GM19193 (cell line): ENCODE measurements around the gene MAP3K14.

ENCODE experiments used
- POLR2A ChIP-seq: IDR thresholded peaks from 4 replicates; pipeline ENCODE4 v1.6.1; 2011; ENCODE audit not compliant: insufficient read depth, insufficient read length; ENCODE audit errors: extremely low read depth

MAP3K14 gene

DNA sequence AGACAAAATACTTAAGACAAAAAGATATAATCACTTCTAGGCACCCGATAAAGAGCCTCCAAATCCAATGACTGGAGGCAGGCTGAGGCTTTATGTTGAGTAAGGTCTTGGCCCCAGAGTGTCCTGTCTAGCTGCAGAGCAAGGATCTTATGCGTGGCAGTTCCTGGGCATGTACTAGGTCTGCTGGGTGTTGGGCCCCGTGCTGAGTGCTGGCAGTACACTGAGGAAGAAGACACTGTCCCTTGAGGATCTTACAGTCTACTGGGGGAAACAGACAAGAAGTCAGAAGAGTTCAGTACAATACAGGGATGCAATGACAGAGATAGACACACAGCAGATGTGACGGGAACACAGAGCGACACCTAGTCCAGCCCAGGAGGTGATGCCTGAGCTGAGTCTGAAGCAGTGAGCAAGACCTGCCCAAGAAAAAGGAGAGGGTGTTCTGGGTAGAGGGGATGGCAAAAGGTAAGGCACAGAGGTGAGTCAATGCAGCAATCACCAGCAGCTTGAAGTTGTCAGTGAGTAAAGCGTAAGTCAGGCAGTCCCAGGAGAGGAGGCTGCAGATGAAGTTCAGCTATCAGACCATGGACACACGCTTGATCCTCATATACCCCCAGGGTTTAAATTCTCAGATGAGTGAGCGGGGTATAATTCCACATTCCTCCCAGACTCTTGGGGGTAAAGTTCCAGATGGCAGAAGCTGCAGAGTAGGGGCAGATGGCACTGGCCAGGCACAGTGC, 18.1 kb downstream of the MAP3K14 start:
- TF ChIP-seq POLR2A, result no peak

DNA sequence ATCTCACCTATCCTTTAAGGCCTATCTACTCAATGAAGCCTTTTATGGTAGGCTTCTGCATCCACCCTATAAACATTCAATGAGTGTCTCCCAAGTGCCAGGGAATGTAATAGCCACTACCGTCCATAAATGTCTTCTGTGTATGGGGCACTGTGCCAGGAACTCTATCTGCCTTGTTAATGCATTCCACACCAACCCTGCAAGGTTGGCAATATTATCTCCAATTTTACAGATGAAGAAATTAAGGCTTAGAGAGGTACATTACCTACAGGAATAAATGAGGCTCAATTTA, 20.0 kb downstream of the MAP3K14 start:
- no peak for TF ChIP-seq POLR2A

DNA sequence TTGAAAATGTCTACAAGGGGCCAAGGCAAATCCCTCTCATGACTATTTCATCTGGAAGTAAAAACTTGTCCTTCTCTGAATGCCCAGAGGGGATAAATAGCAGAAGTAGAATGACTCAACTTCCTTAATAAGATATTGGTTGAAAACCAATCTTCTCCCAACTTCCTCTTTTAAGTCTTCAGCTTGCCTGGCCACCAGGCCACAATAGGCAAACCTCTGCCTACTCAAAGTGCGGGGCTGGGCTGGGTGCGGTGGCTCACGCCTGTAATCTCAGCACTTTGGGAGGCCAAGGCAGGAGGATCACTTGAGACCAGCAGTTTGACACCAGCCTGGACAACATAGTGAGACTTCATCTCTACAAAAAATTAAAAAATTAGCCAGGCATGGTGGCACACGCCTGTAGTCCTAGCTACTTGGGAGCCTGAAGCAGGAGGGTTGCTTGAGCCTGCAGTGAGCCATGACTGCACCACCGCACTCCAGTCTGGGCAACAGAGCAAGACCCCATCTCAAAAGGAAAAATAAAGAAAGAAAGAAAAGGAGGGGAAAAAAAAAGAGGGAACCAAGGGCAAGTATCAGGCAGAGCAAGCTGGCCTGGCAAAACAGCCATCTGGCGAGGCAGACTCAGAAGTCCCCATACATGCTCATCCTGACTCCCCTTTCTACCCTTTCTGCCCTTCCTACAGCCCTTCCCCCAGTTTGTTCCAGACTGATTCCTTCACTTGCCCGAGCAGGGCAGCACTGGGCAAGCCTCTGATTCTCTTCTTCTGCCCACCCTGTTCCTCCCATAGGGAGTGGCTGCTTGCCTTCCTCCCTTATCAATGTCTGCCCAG, 20.6 kb downstream of the MAP3K14 start:
- TF ChIP-seq POLR2A, result no peak

DNA sequence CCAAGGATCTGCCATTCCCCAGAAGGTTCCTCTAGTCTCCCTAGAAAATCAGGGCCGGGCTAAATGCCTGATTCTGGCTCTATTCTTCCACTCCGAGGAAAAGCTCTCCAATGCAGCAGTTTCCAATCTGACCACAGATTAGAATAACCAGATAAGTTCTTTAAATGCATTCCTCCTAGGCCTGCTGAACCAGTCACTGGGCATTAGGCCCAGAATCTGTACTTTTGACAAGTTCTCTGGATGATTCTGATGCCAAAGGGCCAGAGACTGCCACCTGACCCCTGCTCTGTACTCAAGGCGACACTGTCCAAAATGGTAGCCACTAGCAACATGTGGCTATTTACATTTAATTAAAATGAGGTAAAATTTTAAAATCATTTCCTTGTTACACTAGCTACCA, 22.3 kb downstream of the MAP3K14 start:
- no peak for TF ChIP-seq POLR2A

DNA sequence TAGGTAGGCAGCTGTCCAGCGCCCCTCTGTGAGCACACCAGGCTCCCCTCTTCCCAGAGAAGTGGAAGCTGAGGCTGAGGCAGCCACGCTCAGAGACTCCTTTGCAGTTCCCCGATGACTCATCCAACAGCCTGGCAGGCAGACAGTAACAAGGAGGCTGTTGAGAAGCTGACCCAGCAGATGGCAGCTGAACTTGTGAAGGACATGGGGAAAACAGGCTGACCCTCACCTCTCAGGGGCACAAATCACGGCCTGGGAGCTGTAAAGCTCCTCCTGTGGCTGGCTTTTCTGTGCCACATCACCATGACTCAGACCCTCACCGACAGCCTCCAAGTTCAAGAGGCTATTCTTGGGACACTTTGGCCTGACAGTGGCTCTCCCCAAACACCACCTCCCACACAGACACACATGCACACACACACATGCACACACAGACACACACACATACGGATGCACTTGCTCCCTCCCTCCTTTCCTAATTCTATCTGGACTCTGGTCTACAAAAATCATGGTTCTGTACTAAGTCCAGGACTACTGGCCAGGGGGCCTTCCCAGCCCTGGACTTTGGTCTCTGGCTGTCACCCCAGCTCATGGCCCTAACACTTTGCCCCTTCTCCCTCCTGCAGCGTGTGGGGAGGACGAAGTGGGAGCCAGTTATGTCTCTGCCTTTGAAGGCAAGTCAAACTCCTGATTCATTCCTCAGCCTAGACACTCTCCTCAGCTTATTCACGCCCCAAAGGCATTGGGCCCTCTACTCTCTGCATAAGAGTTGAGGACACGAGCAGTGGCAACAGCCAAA, 23.2 kb downstream of the MAP3K14 start:
- no peak for TF ChIP-seq POLR2A

DNA sequence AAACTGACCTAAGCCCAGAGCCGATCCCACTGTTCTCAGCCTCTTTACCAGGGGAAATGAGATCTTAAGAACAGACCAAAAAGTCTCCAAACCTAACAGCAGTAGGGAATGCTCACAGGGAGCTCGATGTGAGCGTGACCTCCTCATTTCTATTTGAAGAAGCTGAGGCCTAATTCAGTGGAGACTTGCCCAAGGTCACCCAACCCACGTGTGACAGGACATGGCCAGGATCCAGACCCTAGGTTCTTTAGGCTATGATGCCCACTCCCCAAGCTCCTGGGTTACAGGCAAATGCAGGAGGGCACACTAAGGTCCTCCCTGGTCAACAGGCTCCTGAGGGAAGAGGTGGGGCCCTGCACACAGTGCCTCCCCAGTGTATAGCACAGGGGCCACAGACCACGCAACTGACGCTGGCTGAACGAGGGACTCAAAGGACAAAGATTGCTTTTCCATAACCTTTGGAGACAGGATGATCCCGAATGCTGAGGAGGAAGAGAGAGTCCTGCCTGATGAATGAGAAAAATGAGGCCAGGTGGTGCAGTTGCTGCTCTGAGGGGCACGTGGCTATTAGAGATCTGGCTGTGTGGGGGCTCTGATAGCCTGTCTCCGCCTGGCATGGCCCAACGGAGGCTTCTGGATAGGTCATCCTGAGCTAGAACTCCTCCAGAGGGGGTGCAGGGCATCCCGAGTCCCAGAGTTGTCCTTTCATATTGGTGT, 24.0 kb downstream of the MAP3K14 start:
- TF ChIP-seq POLR2A, result no peak

DNA sequence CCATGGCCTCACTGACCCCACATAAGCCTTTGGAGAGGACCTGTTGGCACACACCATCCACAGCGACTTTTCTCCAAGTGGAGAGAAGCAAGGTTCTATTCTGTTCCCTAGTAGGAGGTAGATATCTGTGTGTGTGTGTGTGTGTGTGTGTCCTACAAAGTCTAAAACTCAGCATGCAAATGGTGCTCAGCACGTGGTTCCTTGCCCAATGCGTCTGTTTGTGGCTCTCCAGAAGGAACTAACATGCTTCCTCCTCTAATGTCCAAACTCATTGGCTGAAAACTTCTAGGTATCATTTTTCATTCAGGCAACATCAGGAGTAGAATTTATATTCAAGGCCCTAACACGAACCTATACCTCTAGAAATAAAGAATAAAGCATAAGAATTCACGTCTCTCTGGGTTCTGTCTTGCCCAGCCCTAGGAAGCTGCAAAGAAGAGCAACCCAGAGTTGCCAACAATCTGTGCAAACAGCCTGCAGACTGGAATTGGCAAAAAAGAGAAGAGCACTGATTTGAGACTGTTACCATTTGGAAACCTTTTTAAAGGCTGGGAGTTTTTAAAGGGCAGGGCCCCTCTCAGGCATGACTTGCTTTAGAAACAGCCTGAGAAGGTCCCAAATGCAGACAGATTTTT, 25.5 kb downstream of the MAP3K14 start:
- no peak for TF ChIP-seq POLR2A

DNA sequence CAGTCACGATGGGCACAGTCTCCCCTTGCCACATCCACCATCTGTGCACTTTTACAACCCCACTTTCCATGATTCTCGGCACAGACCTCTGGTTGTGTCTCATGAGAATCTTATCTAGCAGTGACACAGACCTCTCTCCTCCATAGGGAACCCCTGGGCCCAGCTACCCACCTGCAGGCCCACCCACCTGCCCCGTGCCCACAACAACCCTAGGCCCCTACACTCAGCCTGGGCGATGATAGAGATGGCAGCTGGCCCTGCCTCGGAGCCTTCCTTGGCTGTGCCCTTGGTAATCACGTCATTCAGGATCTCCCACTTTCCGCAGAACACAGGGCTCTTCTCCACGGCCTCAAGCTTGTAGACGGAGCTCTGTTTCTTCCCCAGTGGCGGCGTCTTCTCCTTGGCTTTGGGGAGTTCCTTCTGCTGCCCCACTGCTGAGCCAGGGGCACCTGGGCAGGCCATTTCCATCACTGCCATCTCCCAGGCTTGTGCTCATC, 26.5 kb downstream of the MAP3K14 start:
- no peak for TF ChIP-seq POLR2A

DNA sequence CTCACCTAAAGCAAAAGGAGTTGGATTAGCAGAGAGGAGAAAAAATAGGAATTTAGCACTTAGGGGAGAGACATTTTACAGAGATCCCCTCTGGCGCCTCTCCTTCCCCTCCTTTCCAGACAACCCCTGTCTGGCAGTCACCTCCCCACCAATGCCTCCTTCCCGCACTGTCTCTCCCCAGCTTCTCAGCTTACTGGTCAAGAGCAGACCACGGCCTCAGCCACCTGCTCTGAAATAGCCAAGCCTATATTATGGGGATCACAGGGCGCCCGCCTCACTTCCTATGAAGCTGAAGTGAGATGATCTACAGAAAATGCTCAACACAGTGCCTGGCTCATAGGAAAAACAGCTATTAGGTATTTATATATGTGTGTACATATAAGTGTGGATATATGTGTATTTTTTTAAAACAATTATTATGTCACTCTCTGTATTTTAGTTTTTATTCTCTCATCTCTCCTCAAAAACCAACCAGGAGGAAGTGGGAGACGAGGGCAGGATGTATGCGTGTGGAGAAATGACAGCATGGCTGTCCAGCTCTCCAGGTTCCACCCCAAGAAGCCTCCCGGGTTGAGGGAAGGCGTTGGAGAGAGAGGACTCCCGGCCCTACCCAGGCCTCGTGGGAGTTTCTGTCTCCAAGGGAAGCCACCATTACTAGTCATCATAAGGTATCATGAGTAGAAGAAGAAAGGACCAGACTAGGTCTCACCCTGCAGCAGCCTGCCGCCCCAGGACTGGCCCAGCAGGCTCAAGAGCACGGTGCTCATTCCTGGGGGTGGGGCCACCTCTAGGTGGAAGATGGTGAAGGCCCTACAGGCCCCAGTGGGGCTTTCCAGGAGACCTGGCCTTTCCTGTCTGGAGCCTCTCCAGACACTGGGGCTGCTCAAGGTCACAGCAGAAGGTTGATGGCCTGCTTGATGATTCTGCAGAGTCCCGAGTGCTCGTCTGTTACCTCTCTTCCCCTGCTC, 27.2 kb downstream of the MAP3K14 start:
- no peak for TF ChIP-seq POLR2A

DNA sequence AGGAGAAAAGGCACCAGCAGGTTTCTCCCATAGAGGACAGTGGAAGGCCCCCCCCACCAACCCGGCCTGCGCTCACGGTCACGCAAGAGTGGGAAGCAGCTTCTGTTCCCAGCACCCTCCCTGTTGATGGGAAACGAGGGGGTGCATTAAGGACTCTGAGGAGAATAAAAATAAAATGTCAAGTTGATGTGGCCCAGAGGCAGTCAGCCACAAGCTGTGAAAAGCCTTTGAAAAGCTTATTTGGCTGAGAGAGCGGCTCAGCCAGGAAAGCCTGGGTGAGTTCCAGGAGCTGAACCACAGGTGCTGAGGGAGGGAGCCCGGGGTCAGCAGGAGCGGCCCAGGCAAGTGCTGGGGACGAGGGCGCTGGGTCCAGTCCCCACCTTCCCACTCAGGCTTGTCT, 28.0 kb downstream of the MAP3K14 start:
- TF ChIP-seq POLR2A, result no peak

DNA sequence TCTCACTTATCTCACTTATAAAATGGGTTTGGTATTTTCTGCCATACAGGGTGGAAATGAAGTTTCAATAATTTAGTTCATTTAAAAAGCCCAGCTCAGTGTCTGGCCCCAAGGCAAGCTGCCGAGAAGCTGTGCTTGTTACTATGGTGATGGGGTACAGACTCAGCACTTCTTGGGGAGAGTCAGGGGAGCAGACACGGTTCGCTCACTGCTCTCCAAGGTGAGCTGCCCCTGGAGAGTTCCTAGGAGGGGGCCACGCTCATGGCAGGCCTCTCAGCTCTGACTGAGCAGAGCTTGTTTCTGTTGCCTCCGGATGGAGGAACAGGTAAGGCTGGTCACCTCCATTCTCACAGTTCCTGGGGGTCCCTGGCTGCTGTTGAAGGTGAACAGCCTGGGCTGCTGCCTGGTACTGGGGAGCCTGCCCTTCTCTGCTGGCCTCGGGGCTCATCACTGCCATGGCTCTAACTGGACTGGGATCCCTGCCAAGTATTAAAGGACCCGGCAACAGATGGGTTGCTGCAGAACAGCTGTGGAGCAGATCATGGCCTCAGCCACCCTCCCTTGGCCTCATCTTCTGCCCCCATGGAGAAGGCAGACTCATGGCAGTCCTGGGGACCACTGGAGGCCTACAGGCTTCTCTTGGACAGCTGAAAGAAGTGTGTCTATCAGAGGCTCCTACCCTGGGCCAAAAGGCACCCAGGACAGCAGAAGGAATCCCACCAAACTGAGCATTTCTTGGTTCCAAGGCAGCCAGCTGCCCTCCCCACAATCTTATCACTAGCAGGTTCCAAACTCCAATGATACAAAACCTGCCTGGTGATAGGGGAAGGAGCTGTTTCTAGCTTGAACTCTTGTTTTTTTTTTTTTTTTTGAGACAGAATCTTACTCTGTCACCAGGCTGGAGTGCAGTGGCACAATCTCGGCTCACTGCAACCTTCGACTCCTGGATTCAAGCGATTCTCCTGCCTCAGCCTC, 29.0 kb downstream of the MAP3K14 start:
- TF ChIP-seq POLR2A, result no peak

DNA sequence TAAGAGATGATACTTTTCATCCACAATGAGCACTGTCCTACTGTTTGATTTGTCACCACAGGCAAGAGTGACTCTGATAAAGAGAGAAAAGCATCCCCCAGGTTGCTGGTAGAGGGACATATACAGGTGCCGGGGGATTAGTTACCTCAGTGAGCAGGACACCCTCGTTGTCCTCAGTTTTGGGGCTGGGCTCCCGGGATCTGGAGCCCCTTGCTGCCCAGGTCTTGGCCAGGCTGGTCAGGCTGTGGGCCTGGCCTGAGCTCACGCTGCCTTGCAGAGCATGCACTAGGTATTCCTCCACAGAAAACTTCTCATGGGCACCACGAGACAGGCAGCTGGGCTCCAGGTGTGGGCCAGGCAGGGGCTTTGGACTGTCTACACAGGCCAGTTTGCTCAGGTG, 30.5 kb downstream of the MAP3K14 start:
- TF ChIP-seq POLR2A, result no peak
